ENCODE data around the gene ADARB2. TPM values are rescaled to one million over a fixed set of nuclear protein-coding genes. Genes with fewer than 3 reads are reported as not detected.

The ADARB2 gene
- total RNA-seq, 4 donors from 2014 or later, result 1.3 to 5.4 (median 1.8) TPM

GRCh38 chr10:1567742-1568495 lies 169.4 kb downstream of the ADARB2 start:
- TF ChIP-seq EP300 (IDR thresholded peaks at IDR 0.05) (no peak), POLR2AphosphoS5 (IDR thresholded peaks at IDR 0.05) (no peak), CTCF (IDR thresholded peaks at IDR 0.05) (no peak), POLR2A (IDR thresholded peaks at IDR 0.05) (no peak)
- no peak overlapping the region for H3K27ac ChIP-seq
- ATAC-seq, result no peak
- peaks cover 28% of the 10 kb centered on the region for H3K27me3 ChIP-seq
- H3K4me3 ChIP-seq, result no peak overlapping the region
- no peaks in the 10 kb centered on the region for H3K4me1 ChIP-seq
- no peaks in the 10 kb centered on the region for H3K9me3 ChIP-seq
- WGBS, 2 donors (ENCODE audit: low coverage in 1 of 2), result 64 to 100% methylated on average over 1 to 3 of the region's 29 CpGs
- no peaks in the 10 kb centered on the region for H3K36me3 ChIP-seq

- no peaks in the 10 kb centered on the region for H3K9me3 ChIP-seq
- no peak overlapping the region for H3K4me3 ChIP-seq
- WGBS, 2 donors (ENCODE audit: low coverage in 1 of 2), result 67 to 74% methylated on average over 2 to 6 of the region's 7 CpGs
- H3K4me1 ChIP-seq, result no peaks in the 10 kb centered on the region
- no peak for ATAC-seq
- H3K27ac ChIP-seq, result no peak overlapping the region
- TF ChIP-seq CTCF (IDR thresholded peaks at IDR 0.05) (no peak), POLR2AphosphoS5 (IDR thresholded peaks at IDR 0.05) (no peak), POLR2A (IDR thresholded peaks at IDR 0.05) (no peak), EP300 (IDR thresholded peaks at IDR 0.05) (no peak)
- peaks cover 30% of the 10 kb centered on the region for H3K27me3 ChIP-seq
- no peaks in the 10 kb centered on the region for H3K36me3 ChIP-seq
Observed at GRCh38 chr10:1567152-1567551, 170.2 kb downstream of the ADARB2 start.

GRCh38 chr10:1564791-1565190 lies 172.5 kb downstream of the ADARB2 start:
- no peaks in the 10 kb centered on the region for H3K4me1 ChIP-seq
- H3K4me3 ChIP-seq, result no peak overlapping the region
- ATAC-seq, result no peak
- 87 to 93% methylated on average over 8 to 11 of the region's 11 CpGs for WGBS, 2 donors (ENCODE audit: low coverage in 1 of 2)
- H3K36me3 ChIP-seq, result no peaks in the 10 kb centered on the region
- H3K9me3 ChIP-seq, result no peaks in the 10 kb centered on the region
- TF ChIP-seq CTCF (IDR thresholded peaks at IDR 0.05) (no peak), POLR2AphosphoS5 (IDR thresholded peaks at IDR 0.05) (no peak), POLR2A (IDR thresholded peaks at IDR 0.05) (no peak), EP300 (IDR thresholded peaks at IDR 0.05) (no peak)
- no peak overlapping the region for H3K27ac ChIP-seq
- peaks cover 39% of the 10 kb centered on the region for H3K27me3 ChIP-seq

GRCh38 chr10:1563028-1563427 lies 174.3 kb downstream of the ADARB2 start:
- no peaks in the 10 kb centered on the region for H3K4me1 ChIP-seq
- no peak for ATAC-seq
- no peaks in the 10 kb centered on the region for H3K36me3 ChIP-seq
- no peaks in the 10 kb centered on the region for H3K9me3 ChIP-seq
- 58 to 89% methylated on average over 3 to 11 of the region's 13 CpGs for WGBS, 2 donors (ENCODE audit: low coverage in 1 of 2)
- no peak overlapping the region for H3K4me3 ChIP-seq
- H3K27me3 ChIP-seq, result peaks cover 52% of the 10 kb centered on the region
- TF ChIP-seq EP300 (IDR thresholded peaks at IDR 0.05), result no peak
- TF ChIP-seq POLR2A (IDR thresholded peaks at IDR 0.05), result no peak
- TF ChIP-seq CTCF (IDR thresholded peaks at IDR 0.05), result no peak
- no peak for TF ChIP-seq POLR2AphosphoS5 (IDR thresholded peaks at IDR 0.05)
- H3K27ac ChIP-seq, result no peak overlapping the region

GRCh38 chr10:1561731-1562337 lies 175.5 kb downstream of the ADARB2 start:
- no peaks in the 10 kb centered on the region for H3K9me3 ChIP-seq
- no peak overlapping the region for H3K27ac ChIP-seq
- no peak for ATAC-seq
- no peak overlapping the region for H3K4me3 ChIP-seq
- H3K36me3 ChIP-seq, result no peaks in the 10 kb centered on the region
- TF ChIP-seq EP300 (IDR thresholded peaks at IDR 0.05) (no peak), POLR2AphosphoS5 (IDR thresholded peaks at IDR 0.05) (no peak), CTCF (IDR thresholded peaks at IDR 0.05) (no peak), POLR2A (IDR thresholded peaks at IDR 0.05) (no peak)
- no peaks in the 10 kb centered on the region for H3K4me1 ChIP-seq
- H3K27me3 ChIP-seq, result peaks cover 52% of the 10 kb centered on the region
- 89 to 100% methylated on average over 1 to 11 of the region's 19 CpGs for WGBS, 2 donors (ENCODE audit: low coverage in 1 of 2)
